ENCODE measurements around the gene CHN2. TPM values are rescaled to one million over a fixed set of nuclear protein-coding genes. Genes with fewer than 3 reads are reported as not detected.

Gene CHN2
- total and polyA plus RNA-seq, 2 donors (not counting 1 experiment from before 2014, with no cell fraction given): 0.86 to 1.4 TPM

DNA sequence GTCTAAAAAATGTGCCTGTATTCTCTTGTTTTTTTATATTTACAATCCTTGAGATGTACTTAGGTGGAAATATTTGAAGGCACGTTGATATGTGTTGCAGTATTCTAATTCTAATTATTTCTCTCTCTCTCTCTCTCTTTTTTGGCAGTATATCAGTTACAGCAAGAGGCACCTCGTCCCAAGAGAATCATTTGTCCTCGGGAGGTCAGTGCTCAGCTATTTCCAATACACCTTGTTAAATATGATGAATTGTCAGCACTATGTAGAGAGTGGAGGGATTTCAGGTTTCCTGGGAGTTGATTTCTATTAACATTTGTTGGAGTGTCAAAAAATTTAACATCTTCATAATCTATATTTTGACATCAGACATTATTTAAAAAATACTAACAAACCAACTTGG, 173.2 kb downstream of the CHN2 start:
- Mint-ChIP-seq H3K9me3 (ENCODE audit: insufficient read depth) (no peaks in the 10 kb centered on the region), H3K27me3 (no peaks in the 10 kb centered on the region), H3K27ac (no peak overlapping the region), H3K4me1 (no peaks in the 10 kb centered on the region), H3K4me3 (no peak overlapping the region)
- H3K79me2 ChIP-seq (ENCODE audit: control insufficient read depth, insufficient read depth, low read length): no peaks in the 10 kb centered on the region
- TF ChIP-seq, protein P1, sequence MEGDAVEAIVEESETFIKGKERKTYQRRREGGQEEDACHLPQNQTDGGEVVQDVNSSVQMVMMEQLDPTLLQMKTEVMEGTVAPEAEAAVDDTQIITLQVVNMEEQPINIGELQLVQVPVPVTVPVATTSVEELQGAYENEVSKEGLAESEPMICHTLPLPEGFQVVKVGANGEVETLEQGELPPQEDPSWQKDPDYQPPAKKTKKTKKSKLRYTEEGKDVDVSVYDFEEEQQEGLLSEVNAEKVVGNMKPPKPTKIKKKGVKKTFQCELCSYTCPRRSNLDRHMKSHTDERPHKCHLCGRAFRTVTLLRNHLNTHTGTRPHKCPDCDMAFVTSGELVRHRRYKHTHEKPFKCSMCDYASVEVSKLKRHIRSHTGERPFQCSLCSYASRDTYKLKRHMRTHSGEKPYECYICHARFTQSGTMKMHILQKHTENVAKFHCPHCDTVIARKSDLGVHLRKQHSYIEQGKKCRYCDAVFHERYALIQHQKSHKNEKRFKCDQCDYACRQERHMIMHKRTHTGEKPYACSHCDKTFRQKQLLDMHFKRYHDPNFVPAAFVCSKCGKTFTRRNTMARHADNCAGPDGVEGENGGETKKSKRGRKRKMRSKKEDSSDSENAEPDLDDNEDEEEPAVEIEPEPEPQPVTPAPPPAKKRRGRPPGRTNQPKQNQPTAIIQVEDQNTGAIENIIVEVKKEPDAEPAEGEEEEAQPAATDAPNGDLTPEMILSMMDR (IDR thresholded peaks at IDR 0.05): no peak
- TF ChIP-seq EZH2 (IDR thresholded peaks at IDR 0.05; ENCODE audit: borderline replicate concordance, insufficient read depth, low read depth, low read length, poor library complexity, severe bottlenecking): no peak
- intact Hi-C loops (cut with micrococcal nuclease): no loop called here
- DNase-seq: no peak
- no peak overlapping the region for H3K9ac ChIP-seq (ENCODE audit: low read length)
- POLR2A ChIA-PET: no interaction called here
- no peak for ATAC-seq (ENCODE audit: low read depth)
- CTCF ChIA-PET: no interaction called here
- H3K4me2 ChIP-seq (replicated peaks; ENCODE audit: low read depth, low read length, poor library complexity, severe bottlenecking): no peak overlapping the region
- no CpG with 5 or more reads among the region's 3 CpGs for WGBS (ENCODE audit: insufficient coverage)
- H3K4me1 ChIP-seq (ENCODE audit: control insufficient read depth in 2 of 2, insufficient read depth in 2 of 2, low read length in 2 of 2): no peaks in the 10 kb centered on the region
- no peaks in the 10 kb centered on the region for H3K27me3 ChIP-seq (replicated peaks in 1 of 4; ENCODE audit: control extremely low read depth in 1 of 4, control insufficient read depth in 3 of 4, insufficient read depth in 4 of 4, low read length in 3 of 4)
- H3K27ac ChIP-seq (ENCODE audit: low read length in 2 of 2): no peak overlapping the region
- no peak overlapping the region for H2AFZ ChIP-seq (ENCODE audit: insufficient read depth, low read depth, low read length, poor library complexity, severe bottlenecking)
- no peak overlapping the region for H3K4me3 ChIP-seq (ENCODE audit: control extremely low read depth in 1 of 5, extremely low read depth in 1 of 5, insufficient read depth in 1 of 5, low read depth in 2 of 5, low read length in 4 of 5)
- H3K9me3 ChIP-seq (ENCODE audit: control extremely low read depth in 1 of 3, control insufficient read depth in 2 of 3, insufficient read depth in 1 of 3, low read length in 2 of 3): no peaks in the 10 kb centered on the region
- no peaks in the 10 kb centered on the region for H4K20me1 ChIP-seq (ENCODE audit: control insufficient read depth, insufficient read depth, low read length, poor library complexity, severe bottlenecking)
- no peaks in the 10 kb centered on the region for H3K36me3 ChIP-seq (replicated peaks in 1 of 2; ENCODE audit: control extremely low read depth in 1 of 2, control insufficient read depth in 1 of 2, extremely low read depth in 1 of 2, insufficient read depth in 2 of 2, low read length in 1 of 2)

DNA sequence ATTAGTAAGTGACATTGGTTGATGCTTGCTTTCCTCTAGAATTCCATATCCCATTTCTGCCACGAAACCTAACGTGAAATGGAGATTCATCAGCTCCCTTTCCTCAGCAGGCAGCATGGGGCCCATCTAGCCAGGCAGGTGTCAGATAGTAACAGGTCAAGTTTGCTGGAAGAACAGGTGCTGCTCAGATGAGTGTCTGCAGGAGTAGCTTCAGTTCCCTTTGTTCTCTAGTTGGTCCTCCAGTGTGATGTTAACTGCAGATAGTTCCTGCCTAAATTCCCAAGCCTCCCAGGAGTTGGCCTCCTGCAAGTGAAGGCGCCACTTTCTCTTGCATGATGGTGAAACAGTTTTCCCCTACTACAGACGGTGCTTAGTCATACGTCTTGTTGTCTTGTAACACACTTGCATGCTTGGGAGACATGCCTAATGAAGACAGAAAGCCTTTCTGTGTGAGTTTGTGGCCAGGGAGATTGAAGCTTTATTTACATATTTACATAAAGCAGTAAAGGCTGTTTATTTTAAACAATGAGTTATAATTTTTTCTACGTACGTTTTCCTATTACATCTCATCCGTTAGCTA, 175.4 kb downstream of the CHN2 start:
- no peak overlapping the region for H3K4me3 Mint-ChIP-seq
- Histone ChIP-seq H3K9me3 (ENCODE audit: control extremely low read depth in 1 of 3, control insufficient read depth in 2 of 3, insufficient read depth in 1 of 3, low read length in 2 of 3) (no peaks in the 10 kb centered on the region), H2AFZ (ENCODE audit: insufficient read depth, low read depth, low read length, poor library complexity, severe bottlenecking) (no peak overlapping the region), H3K9ac (ENCODE audit: low read length) (no peak overlapping the region), H3K4me3 (ENCODE audit: control extremely low read depth in 1 of 5, extremely low read depth in 1 of 5, insufficient read depth in 1 of 5, low read depth in 2 of 5, low read length in 4 of 5) (no peak overlapping the region), H3K4me2 (replicated peaks; ENCODE audit: low read depth, low read length, poor library complexity, severe bottlenecking) (no peak overlapping the region), H4K20me1 (ENCODE audit: control insufficient read depth, insufficient read depth, low read length, poor library complexity, severe bottlenecking) (no peaks in the 10 kb centered on the region), H3K4me1 (ENCODE audit: control insufficient read depth in 2 of 2, insufficient read depth in 2 of 2, low read length in 2 of 2) (no peaks in the 10 kb centered on the region), H3K36me3 (replicated peaks in 1 of 2; ENCODE audit: control extremely low read depth in 1 of 2, control insufficient read depth in 1 of 2, extremely low read depth in 1 of 2, insufficient read depth in 2 of 2, low read length in 1 of 2) (no peaks in the 10 kb centered on the region), H3K27me3 (replicated peaks in 1 of 4; ENCODE audit: control extremely low read depth in 1 of 4, control insufficient read depth in 3 of 4, insufficient read depth in 4 of 4, low read length in 3 of 4) (no peaks in the 10 kb centered on the region), H3K79me2 (ENCODE audit: control insufficient read depth, insufficient read depth, low read length) (no peaks in the 10 kb centered on the region), H3K27ac (ENCODE audit: low read length in 2 of 2) (no peak overlapping the region)
- ATAC-seq (ENCODE audit: low read depth): no peak
- no peaks in the 10 kb centered on the region for H3K27me3 Mint-ChIP-seq
- H3K9me3 Mint-ChIP-seq (ENCODE audit: insufficient read depth): no peaks in the 10 kb centered on the region
- intact Hi-C loops (cut with micrococcal nuclease): no loop called here
- WGBS (ENCODE audit: insufficient coverage): 100% methylated on average over 3 of the region's 8 CpGs
- ChIA-PET POLR2A (no interaction called here), CTCF (interaction anchor here (0.9 kb wide), 1 partner anchor 40 kb away, joined by 3 read pairs; no protein-coding TSS in a partner anchor)
- no peak for DNase-seq
- no peaks in the 10 kb centered on the region for H3K4me1 Mint-ChIP-seq
- TF ChIP-seq EZH2 (IDR thresholded peaks at IDR 0.05; ENCODE audit: borderline replicate concordance, insufficient read depth, low read depth, low read length, poor library complexity, severe bottlenecking): no peak
- TF ChIP-seq, protein P1 (IDR thresholded peaks at IDR 0.05): no peak
- H3K27ac Mint-ChIP-seq: no peak overlapping the region

All from B cell (primary cell).